ENCODE data around the gene RAPGEF4.

- no peak for TF ChIP-seq POLR2AphosphoS5 (IDR thresholded peaks at IDR 0.05; ENCODE audit: low read depth, low read length)
- no peak for TF ChIP-seq POLR2A (IDR thresholded peaks at IDR 0.05; ENCODE audit: low read depth, low read length)
These were observed 323.6 kb downstream of the RAPGEF4 start for GRCh38 chr2:173059292-173059691.
